Measurements from ENCODE around the gene GGNBP2.
A peak's percentile ranks its signal among the peaks of the same experiment; 100 is the strongest.

Gene GGNBP2

DNA sequence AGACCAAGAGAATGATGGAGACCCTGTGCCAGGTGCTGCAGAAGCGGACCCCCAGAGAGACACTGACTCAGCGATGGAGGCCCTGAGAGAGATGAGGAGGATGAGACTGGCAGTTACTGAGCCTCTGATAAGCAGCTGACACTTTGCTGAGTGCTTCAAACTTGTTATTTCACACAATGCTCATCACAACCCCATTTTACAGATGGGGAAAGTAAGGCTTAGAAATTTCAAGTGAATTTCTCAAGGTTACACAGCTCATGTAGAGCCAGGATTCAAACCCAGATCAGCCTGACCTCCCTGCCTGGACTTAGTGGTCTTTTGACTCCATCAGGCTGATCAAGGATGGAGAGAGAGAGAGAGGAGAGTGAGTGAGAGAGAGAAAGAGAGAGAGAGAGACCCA is 83.9 kb downstream of the GGNBP2 start:
- H3K27ac ChIP-seq: no peak overlapping the region
- TF ChIP-seq, protein P1, sequence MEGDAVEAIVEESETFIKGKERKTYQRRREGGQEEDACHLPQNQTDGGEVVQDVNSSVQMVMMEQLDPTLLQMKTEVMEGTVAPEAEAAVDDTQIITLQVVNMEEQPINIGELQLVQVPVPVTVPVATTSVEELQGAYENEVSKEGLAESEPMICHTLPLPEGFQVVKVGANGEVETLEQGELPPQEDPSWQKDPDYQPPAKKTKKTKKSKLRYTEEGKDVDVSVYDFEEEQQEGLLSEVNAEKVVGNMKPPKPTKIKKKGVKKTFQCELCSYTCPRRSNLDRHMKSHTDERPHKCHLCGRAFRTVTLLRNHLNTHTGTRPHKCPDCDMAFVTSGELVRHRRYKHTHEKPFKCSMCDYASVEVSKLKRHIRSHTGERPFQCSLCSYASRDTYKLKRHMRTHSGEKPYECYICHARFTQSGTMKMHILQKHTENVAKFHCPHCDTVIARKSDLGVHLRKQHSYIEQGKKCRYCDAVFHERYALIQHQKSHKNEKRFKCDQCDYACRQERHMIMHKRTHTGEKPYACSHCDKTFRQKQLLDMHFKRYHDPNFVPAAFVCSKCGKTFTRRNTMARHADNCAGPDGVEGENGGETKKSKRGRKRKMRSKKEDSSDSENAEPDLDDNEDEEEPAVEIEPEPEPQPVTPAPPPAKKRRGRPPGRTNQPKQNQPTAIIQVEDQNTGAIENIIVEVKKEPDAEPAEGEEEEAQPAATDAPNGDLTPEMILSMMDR (conservative IDR thresholded peaks at IDR 0.05; ENCODE audit: low read depth): no peak
- ChIA-PET CTCF (interaction anchor here (0.5 to 1.6 kb wide), 13 partner anchors 8 to 498 kb away, joined by 3 to 5 read pairs (median 3); no protein-coding TSS in a partner anchor), POLR2A (ENCODE audit: low non-redundant PET) (no interaction called here)
- DNase-seq (ENCODE audit: low spot score): no peak

DNA sequence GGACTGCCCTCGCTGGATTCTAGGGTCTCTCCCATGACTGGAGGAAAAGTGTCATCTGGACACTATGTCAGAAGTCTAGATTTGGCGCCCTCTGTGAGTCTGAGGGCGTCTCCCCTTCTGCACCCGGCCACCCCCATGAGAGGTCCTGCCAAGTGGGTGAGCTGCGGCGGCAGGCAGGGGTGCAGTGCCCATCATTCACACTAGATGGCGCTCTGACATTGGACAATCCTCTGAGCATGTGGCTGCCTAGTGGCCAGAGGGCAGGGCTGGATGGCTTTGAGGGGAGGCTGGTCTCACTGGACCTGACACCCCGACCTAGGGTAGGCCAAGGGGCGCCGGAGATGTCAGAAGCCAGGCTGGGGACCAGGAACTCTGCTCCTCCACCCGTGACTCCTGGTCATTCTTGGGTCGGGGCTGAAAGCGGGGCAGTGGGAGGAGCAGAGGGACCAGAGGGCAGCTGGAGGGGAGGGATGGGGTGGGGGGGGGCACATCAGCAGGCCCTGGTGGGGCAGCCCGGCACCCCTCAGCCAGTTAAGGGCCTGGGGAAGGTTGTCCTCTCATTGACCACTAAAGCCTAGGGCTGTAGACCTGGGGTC is 84.6 kb downstream of the GGNBP2 start:
- TF ChIP-seq, protein P1 (conservative IDR thresholded peaks at IDR 0.05; ENCODE audit: low read depth): peak; percentile 95
- CTCF ChIA-PET: interaction anchor here (0.5 to 1.6 kb wide), 13 partner anchors 9 to 497 kb away, joined by 3 to 5 read pairs (median 3); no protein-coding TSS in a partner anchor
- H3K27ac ChIP-seq: no peak overlapping the region
- POLR2A ChIA-PET (ENCODE audit: low non-redundant PET): no interaction called here
- DNase-seq (ENCODE audit: low spot score): peak; percentile 72

DNA sequence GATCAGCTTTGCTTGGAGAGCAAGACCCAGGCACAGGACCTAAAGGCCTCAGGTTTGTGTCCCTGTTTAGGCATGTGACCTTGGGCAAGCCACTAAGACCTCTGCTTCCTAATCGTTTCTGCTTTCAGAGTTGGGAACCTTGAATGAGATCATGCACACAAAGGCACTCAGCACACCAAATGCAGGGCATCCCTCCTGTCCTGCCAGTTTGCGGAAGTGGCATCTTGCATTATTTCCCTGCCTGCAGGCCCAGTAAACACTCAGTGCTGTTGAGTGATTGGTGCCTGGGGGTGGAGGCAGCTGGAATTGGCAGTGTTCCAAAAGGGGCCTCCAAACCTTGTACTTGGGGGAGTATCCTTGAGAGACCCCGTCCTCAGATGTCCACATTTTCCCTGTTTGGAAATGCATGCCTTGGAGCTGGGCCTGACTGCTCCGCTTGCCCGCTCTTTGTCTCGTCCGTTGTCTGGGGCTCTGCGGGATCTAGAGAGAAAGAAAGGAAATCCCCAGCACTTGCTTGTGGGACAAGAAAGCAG is 85.3 kb downstream of the GGNBP2 start:
- TF ChIP-seq, protein P1 (conservative IDR thresholded peaks at IDR 0.05; ENCODE audit: low read depth): no peak
- no peak for DNase-seq (ENCODE audit: low spot score)
- ChIA-PET POLR2A (ENCODE audit: low non-redundant PET) (no interaction called here), CTCF (interaction anchor here (0.5 to 1.6 kb wide), 7 partner anchors 14 to 475 kb away, joined by 3 to 4 read pairs (median 3); no protein-coding TSS in a partner anchor)
- no peak overlapping the region for H3K27ac ChIP-seq

DNA sequence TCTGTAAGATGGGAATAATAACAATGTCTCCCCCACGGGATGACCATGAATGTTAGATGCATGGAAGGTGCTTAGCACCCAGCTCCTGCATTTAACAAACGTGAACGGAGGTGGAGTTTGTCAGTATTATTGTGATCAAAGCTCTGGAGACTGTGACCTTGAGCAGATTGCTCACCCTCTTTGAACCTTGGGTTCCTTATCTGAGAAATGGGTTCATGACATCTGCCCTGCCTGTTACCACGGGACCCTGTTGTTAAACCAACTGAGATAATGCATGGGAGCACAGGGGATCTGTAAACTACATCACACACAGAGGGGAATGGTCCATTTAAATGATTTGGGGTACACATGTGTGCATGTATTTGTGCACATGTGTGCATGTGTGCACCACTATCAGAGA is 86.3 kb downstream of the GGNBP2 start:
- CTCF ChIA-PET: no interaction called here

DNA sequence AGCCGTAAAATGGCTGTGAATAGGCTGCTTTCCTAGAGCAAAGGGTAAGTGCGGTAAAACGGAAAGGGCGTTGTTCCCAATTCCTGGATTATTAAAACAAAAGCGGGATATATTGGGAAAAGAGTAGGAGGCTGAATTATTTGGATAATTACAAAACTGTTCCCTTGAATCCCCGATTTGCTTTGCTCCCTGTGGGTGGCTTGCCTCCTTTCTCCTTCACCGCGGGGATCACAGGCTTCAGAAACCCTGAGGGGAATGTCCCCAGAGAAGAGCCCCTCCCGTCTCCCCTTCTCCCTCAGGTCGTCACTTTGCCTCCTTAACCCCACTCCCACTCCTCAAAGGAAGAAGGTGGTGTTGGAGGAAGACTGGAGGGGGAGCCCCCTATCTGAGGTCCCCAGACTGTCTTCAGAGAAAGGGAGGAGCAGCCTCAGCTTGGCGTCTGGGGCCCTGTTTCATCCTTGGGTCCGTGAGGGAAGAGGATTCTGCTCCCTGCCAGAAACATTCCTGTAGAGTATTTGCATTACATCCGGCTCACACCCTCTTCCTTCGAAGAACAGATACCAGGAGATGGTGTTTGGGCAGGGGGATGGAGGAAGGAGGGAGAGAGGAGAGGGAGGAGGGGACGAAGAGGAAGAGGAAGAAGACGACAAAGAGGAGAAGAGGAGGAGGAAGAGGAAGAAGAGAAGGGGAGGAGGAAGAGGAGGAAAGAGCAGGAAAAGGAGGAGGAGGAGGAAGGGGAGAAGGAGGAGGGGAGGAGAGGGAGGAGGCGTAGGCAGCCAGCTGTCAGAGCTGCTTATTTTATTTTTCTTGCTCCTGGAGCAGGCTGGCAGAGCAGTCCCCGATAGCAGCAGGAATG is 88.4 kb downstream of the GGNBP2 start:
- H3K27ac ChIP-seq: no peak overlapping the region
- ChIA-PET POLR2A (ENCODE audit: low non-redundant PET) (no interaction called here), CTCF (interaction anchor here (0.6 to 0.7 kb wide), 4 partner anchors 94 to 1249 kb away, joined by 3 to 5 read pairs (median 4); no protein-coding TSS in a partner anchor)
- TF ChIP-seq, protein P1 (conservative IDR thresholded peaks at IDR 0.05; ENCODE audit: low read depth): no peak
- no peak for DNase-seq (ENCODE audit: low spot score)

More for the DNA sequence above, 86.3 kb downstream of the GGNBP2 start:
- DNase-seq (ENCODE audit: low spot score): no peak
- H3K27ac ChIP-seq: no peak overlapping the region
- TF ChIP-seq, protein P1 (conservative IDR thresholded peaks at IDR 0.05; ENCODE audit: low read depth): no peak
- POLR2A ChIA-PET (ENCODE audit: low non-redundant PET): no interaction called here
